Kidney (tissue), 14 donors: ENCODE measurements around the gene KCP. TPM values are rescaled to one million over a fixed set of nuclear protein-coding genes. Genes with fewer than 3 reads are reported as not detected.

Experiments
- DNase-seq, 5 donors: peaks; one replicate each; pipeline ENCODE4 v3.0.0-alpha.2; 2013 to 2020
- FAIRE-seq: peaks from 2 replicates; lab custom pipeline; 2012; peaks lifted over from hg19 to GRCh38; lab: Jason Lieb, UNC
- H3K27ac ChIP-seq, 2 donors: one replicate each; pipeline ENCODE4 v1.7.0; 2013; ENCODE audit warnings: low read depth in 2 of 2, low read length in 2 of 2, inconsistent platforms in 1 of 2
- H3K27me3 ChIP-seq: one replicate; pipeline ENCODE4 v1.7.1; 2013; ENCODE audit warnings: low read length, inconsistent platforms; ENCODE audit not compliant: control insufficient read depth, insufficient read depth
- H3K36me3 ChIP-seq, 3 donors: one replicate each; pipeline versions ENCODE4 v1.7.0 to v1.7.1; 2013; ENCODE audit warnings: low read length in 3 of 3, control low read depth in 1 of 3, inconsistent platforms in 1 of 3; ENCODE audit not compliant: insufficient read depth in 3 of 3, control insufficient read depth in 2 of 3
- H3K4me1 ChIP-seq, 3 donors: one replicate each; pipeline versions ENCODE4 v1.7.0 to v1.7.1; 2013; ENCODE audit warnings: low read length in 3 of 3, inconsistent platforms in 1 of 3, low read depth in 1 of 3; ENCODE audit not compliant: control insufficient read depth in 2 of 3, insufficient read depth in 2 of 3
- H3K4me3 ChIP-seq, 3 donors: one replicate each; pipeline versions ENCODE4 v1.7.0 to v1.8.1; 2013; ENCODE audit warnings: low read length in 3 of 3, control low read depth in 1 of 3, inconsistent platforms in 1 of 3
- H3K9ac ChIP-seq, 3 donors: one replicate each; pipeline versions ENCODE4 v1.7.0 to v1.7.1; 2013; ENCODE audit warnings: low read length in 3 of 3, control low read depth in 1 of 3, inconsistent platforms in 1 of 3
- H3K9me3 ChIP-seq, 3 donors: one replicate each; pipeline versions ENCODE4 v1.7.0 to v1.7.1; 2013; ENCODE audit warnings: low read length in 3 of 3, control low read depth in 1 of 3, inconsistent platforms in 1 of 3; ENCODE audit not compliant: control insufficient read depth in 2 of 3, insufficient read depth in 1 of 3
- intact Hi-C: fragments of 100-400 bp; cut with DNase I; formaldehyde crosslinking; loops from one replicate; pipeline ENCODE4 v1.11.1; 2022
- polyA plus RNA-seq: library from polyadenylated mRNA; stranded (reverse); fragments of 350-450 nt; fragmentation: Illumina TruSeq; extraction: RNeasy Lipid Tissue Mini Kit (QIAGEN cat#74804); gene quantifications from one replicate; pipeline ENCODE4 v1.2.3, GENCODE V29; 2014; ENCODE audit warnings: low read depth, low replicate concordance; ENCODE audit not compliant: insufficient read depth
- total RNA-seq: library from RNA; stranded (reverse); fragmentation: NEBNext Ultra II Directional; extraction: Animal tissue kit (Norgen Biotek cat#: 25700); gene quantifications from one replicate; pipeline ENCODE4 v1.2.1, GENCODE V29; 2021
- TF ChIP-seq, protein P1 (sequence below): IDR thresholded peaks from 3 replicates; pipeline ENCODE4 v1.5.1; 2012; ENCODE audit warnings: mild to moderate bottlenecking, moderate library complexity, borderline replicate concordance; ENCODE audit not compliant: insufficient read depth; ENCODE audit errors: extremely low read depth
- donor health status: control.
- donor health status: control.
- donor health status: control.
- donor health status: control.
- donor health status: control.
- donor health status: DM: yes; HTN: yes; CAD: no.
- donor health status: Normal renal cell carcinoma (clear cell type).

Gene KCP
- total and polyA plus RNA-seq, 2 donors from 2014 or later = 7.7 to 44.6 TPM

DNA sequence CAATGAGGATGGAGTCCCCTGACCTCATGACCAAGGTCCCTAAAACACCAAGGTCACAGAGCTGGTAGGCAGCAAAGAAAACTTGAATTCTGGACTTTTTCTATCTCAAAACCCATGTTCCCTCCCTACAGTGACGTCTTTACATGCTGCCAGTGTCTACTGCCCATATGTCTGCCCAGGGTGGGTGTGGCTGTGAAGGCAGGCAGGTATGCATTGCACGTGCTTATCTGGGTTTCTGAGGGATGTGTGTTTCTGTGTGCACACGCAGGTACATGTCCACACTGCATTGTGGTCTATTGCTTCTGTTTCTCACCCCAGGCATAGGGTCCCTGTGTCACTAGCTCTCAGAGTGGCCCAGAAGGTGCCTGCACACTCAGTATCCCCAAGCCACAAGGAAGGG lies 34.4 kb downstream of the KCP start:
- no peaks in the 10 kb centered on the region for H3K36me3 ChIP-seq

DNA sequence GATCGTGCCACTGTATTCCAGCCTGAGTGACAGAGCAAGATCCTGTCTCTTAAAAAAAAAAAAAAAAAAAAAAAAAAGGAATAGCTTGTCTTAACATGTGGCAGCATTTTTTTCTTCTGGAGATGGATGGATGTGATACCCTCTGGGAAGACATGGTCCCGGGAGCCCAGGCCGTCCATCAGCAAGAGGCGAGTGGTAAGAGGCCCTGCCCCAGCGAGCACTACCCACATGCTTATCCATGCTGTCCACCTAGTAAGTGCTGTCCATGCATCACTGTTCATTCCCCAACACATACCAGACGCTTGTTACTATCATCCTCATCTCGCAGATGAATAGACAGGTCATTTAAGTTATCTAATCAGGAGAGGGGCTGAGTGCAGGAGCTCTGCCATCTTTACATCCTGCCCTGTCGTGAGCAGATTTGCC lies 35.0 kb downstream of the KCP start:
- FAIRE-seq (no peak), DNase-seq (peak in 2 of 5 donors; percentile 24 to 37)
- no peak overlapping the region for H3K27ac ChIP-seq
- intact Hi-C loops = no loop called here
- H3K27me3 ChIP-seq = no peaks in the 10 kb centered on the region
- TF ChIP-seq, protein P1, sequence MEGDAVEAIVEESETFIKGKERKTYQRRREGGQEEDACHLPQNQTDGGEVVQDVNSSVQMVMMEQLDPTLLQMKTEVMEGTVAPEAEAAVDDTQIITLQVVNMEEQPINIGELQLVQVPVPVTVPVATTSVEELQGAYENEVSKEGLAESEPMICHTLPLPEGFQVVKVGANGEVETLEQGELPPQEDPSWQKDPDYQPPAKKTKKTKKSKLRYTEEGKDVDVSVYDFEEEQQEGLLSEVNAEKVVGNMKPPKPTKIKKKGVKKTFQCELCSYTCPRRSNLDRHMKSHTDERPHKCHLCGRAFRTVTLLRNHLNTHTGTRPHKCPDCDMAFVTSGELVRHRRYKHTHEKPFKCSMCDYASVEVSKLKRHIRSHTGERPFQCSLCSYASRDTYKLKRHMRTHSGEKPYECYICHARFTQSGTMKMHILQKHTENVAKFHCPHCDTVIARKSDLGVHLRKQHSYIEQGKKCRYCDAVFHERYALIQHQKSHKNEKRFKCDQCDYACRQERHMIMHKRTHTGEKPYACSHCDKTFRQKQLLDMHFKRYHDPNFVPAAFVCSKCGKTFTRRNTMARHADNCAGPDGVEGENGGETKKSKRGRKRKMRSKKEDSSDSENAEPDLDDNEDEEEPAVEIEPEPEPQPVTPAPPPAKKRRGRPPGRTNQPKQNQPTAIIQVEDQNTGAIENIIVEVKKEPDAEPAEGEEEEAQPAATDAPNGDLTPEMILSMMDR = no peak
- no peaks in the 10 kb centered on the region for H3K36me3 ChIP-seq
- H3K9me3 ChIP-seq = no peaks in the 10 kb centered on the region
- H3K4me3 ChIP-seq = no peak overlapping the region
- H3K4me1 ChIP-seq = peaks cover 0 to 2% (median 0%) of the 10 kb centered on the region in 3 donors
- no peak overlapping the region for H3K9ac ChIP-seq

More for the DNA sequence above, 34.4 kb downstream of the KCP start:
- Histone ChIP-seq H3K9me3 (no peaks in the 10 kb centered on the region), H3K27ac (no peak overlapping the region), H3K9ac (no peak overlapping the region), H3K4me1 (peaks cover 0 to 2% (median 0%) of the 10 kb centered on the region in 3 donors), H3K4me3 (no peak overlapping the region), H3K27me3 (no peaks in the 10 kb centered on the region)
- DNase-seq (peak in 2 of 5 donors; percentile 18 to 19), FAIRE-seq (no peak)
- intact Hi-C loops = no loop called here
- TF ChIP-seq, protein P1 = no peak

DNA sequence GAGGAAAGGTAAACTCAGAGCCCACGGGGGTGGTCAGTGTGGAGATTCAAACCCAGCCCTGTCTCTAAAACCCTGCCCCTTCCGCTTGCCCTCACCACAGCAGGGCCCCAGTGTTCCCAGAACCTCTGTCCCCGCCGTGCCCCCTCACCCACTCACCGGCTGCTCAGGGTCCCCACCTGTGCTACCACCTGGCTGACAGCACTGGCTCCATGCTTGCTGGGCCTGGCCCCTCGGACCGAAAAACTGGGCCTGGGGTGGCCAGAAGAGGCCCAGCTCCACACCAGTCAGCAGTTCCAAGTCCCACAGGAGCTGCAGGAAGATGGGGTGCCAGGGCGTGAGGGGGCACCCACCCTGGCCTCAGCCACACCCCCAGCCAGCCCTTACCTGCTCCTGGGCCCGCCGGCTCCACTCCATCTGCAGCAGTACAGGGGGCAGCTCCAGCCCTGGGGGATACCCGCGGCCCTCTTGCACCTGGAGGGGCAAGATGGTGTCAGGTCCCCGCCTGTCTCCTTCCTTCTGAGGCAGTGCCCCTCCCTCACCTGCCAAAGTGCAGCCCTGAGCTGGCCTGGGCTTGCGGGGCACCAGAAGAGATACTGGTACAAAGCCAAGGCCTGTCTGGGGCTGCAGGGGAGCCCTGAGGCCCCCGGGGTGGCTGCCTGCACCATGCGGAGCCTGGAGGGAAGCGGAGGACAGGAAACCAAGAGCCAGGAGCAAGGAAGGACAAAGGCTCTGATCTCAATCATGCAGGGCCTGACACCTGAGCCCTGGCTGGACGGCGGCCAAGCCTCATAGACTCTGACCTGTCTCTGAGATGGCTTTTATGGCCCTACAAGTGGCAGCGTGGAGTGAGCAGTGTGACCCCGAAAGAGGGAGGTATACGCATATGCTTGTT lies 36.1 kb downstream of the KCP start:
- FAIRE-seq = no peak
- Histone ChIP-seq H3K9ac (no peak overlapping the region), H3K4me1 (peaks cover 0 to 2% (median 0%) of the 10 kb centered on the region in 3 donors), H3K36me3 (no peaks in the 10 kb centered on the region), H3K27me3 (no peaks in the 10 kb centered on the region), H3K27ac (no peak overlapping the region), H3K9me3 (no peaks in the 10 kb centered on the region), H3K4me3 (no peak overlapping the region)
- DNase-seq = peak in 4 of 5 donors; percentile 61 to 77 (median 70)
- intact Hi-C loops = no loop called here
- TF ChIP-seq, protein P1 = no peak
